Activated T-cell treated with anti-CD3 and anti-CD28 coated beads, Interleukin-2, amount 50 U/mL, for 24 hours (primary cell): ENCODE data around the gene CAMSAP3.
"Not testable (repeated sequence)": the region's sequence is repeated elsewhere in the genome, so short reads cannot be mapped to it uniquely, and the experiment has no call there.

ENCODE experiments used
- DNase-seq: peaks from one replicate; pipeline ENCODE4 v3.0.0-alpha.2; 2020
- H3K27ac Mint-ChIP-seq: 2 replicates; pipeline ENCODE4 v1.8.0; 2020; ENCODE audit warnings: mild to moderate bottlenecking, mixed read lengths
- H3K27me3 Mint-ChIP-seq: 2 replicates; pipeline ENCODE4 v1.8.0; 2020; ENCODE audit warnings: mixed read lengths
- H3K36me3 Mint-ChIP-seq: 2 replicates; pipeline ENCODE4 v1.8.0; 2020; ENCODE audit warnings: low read depth, mixed read lengths
- H3K4me1 Mint-ChIP-seq: 2 replicates; pipeline ENCODE4 v1.8.0; 2020; ENCODE audit warnings: low read depth, mixed read lengths
- H3K4me3 Mint-ChIP-seq: 2 replicates; pipeline ENCODE4 v1.8.0; 2020; ENCODE audit warnings: mild to moderate bottlenecking, moderate library complexity, mixed read lengths
- H3K9me3 Mint-ChIP-seq: 2 replicates; pipeline ENCODE4 v1.8.0; 2020; ENCODE audit warnings: mixed read lengths

The CAMSAP3 gene

GRCh38 chr19:7561325-7561724, 34.3 kb upstream of the CAMSAP3 start:
- peaks cover 4% of the 10 kb centered on the region for H3K9me3 Mint-ChIP-seq
- peaks cover 63% of the 10 kb centered on the region for H3K36me3 Mint-ChIP-seq
- no peak overlapping the region for H3K4me3 Mint-ChIP-seq
- no peaks in the 10 kb centered on the region for H3K4me1 Mint-ChIP-seq
- no peak for DNase-seq
- H3K27me3 Mint-ChIP-seq = no peaks in the 10 kb centered on the region
- no peak overlapping the region for H3K27ac Mint-ChIP-seq

- no peaks in the 10 kb centered on the region for H3K4me1 Mint-ChIP-seq
- DNase-seq = no peak
- H3K9me3 Mint-ChIP-seq = peaks cover 4% of the 10 kb centered on the region
- no peak overlapping the region for H3K27ac Mint-ChIP-seq
- H3K27me3 Mint-ChIP-seq = no peaks in the 10 kb centered on the region
- peaks cover 48% of the 10 kb centered on the region for H3K36me3 Mint-ChIP-seq
- no peak overlapping the region for H3K4me3 Mint-ChIP-seq
Observed at GRCh38 chr19:7562646-7563393, 32.8 kb upstream of the CAMSAP3 start.

- Mint-ChIP-seq H3K36me3 (peaks cover 29% of the 10 kb centered on the region), H3K4me3 (no peak overlapping the region), H3K9me3 (peaks cover 4% of the 10 kb centered on the region), H3K27me3 (no peaks in the 10 kb centered on the region), H3K27ac (no peak overlapping the region), H3K4me1 (peaks cover 2% of the 10 kb centered on the region)
- no peak for DNase-seq
Observed at GRCh38 chr19:7564866-7565265, 30.8 kb upstream of the CAMSAP3 start.

GRCh38 chr19:7565332-7565731, 30.3 kb upstream of the CAMSAP3 start:
- DNase-seq = no peak
- no peak overlapping the region for H3K4me3 Mint-ChIP-seq
- no peaks in the 10 kb centered on the region for H3K27me3 Mint-ChIP-seq
- peaks cover 1% of the 10 kb centered on the region for H3K9me3 Mint-ChIP-seq
- H3K36me3 Mint-ChIP-seq = peaks cover 26% of the 10 kb centered on the region
- H3K4me1 Mint-ChIP-seq = peaks cover 2% of the 10 kb centered on the region
- H3K27ac Mint-ChIP-seq = no peak overlapping the region

- Mint-ChIP-seq H3K27ac (no peak overlapping the region), H3K4me1 (peaks cover 2% of the 10 kb centered on the region), H3K4me3 (no peak overlapping the region), H3K36me3 (no peaks in the 10 kb centered on the region), H3K27me3 (peaks cover 2% of the 10 kb centered on the region), H3K9me3 (no peaks in the 10 kb centered on the region)
- no peak for DNase-seq
Observed at GRCh38 chr19:7570761-7571160, 24.9 kb upstream of the CAMSAP3 start.

- H3K36me3 Mint-ChIP-seq = no peaks in the 10 kb centered on the region
- H3K4me3 Mint-ChIP-seq = no peak overlapping the region
- H3K4me1 Mint-ChIP-seq = no peaks in the 10 kb centered on the region
- no peak overlapping the region for H3K27ac Mint-ChIP-seq
- no peak for DNase-seq
- peaks cover 10% of the 10 kb centered on the region for H3K27me3 Mint-ChIP-seq
- no peaks in the 10 kb centered on the region for H3K9me3 Mint-ChIP-seq
Observed at GRCh38 chr19:7575434-7576040, 20.1 kb upstream of the CAMSAP3 start.

GRCh38 chr19:7577422-7577821, 18.2 kb upstream of the CAMSAP3 start:
- DNase-seq, H3K36me3 Mint-ChIP-seq, H3K27ac Mint-ChIP-seq, H3K9me3 Mint-ChIP-seq, H3K4me3 Mint-ChIP-seq, H3K4me1 Mint-ChIP-seq: not testable (repeated sequence)
- peaks cover 10% of the 10 kb centered on the region for H3K27me3 Mint-ChIP-seq

- peaks cover 10% of the 10 kb centered on the region for H3K27me3 Mint-ChIP-seq
- H3K4me3 Mint-ChIP-seq = no peak overlapping the region
Observed at GRCh38 chr19:7578127-7578526, 17.5 kb upstream of the CAMSAP3 start.

GRCh38 chr19:7579182-7579581, 16.5 kb upstream of the CAMSAP3 start:
- Mint-ChIP-seq H3K36me3 (no peaks in the 10 kb centered on the region), H3K4me3 (no peak overlapping the region), H3K4me1 (no peaks in the 10 kb centered on the region), H3K27me3 (peaks cover 8% of the 10 kb centered on the region), H3K9me3 (no peaks in the 10 kb centered on the region), H3K27ac (no peak overlapping the region)
- DNase-seq = no peak

More at GRCh38 chr19:7578127-7578526, 17.5 kb upstream of the CAMSAP3 start:
- no peak for DNase-seq
- Mint-ChIP-seq H3K36me3 (no peaks in the 10 kb centered on the region), H3K27ac (no peak overlapping the region), H3K9me3 (no peaks in the 10 kb centered on the region), H3K4me1 (no peaks in the 10 kb centered on the region)

- Mint-ChIP-seq H3K27me3 (peaks cover 6% of the 10 kb centered on the region), H3K36me3 (no peaks in the 10 kb centered on the region), H3K27ac (no peak overlapping the region), H3K9me3 (no peaks in the 10 kb centered on the region), H3K4me1 (no peaks in the 10 kb centered on the region), H3K4me3 (no peak overlapping the region)
- DNase-seq = no peak
Observed at GRCh38 chr19:7582446-7582845, 13.2 kb upstream of the CAMSAP3 start.

GRCh38 chr19:7589822-7590221, 5.8 kb upstream of the CAMSAP3 start:
- H3K27me3 Mint-ChIP-seq = peaks cover 22% of the 10 kb centered on the region
- H3K9me3 Mint-ChIP-seq = no peaks in the 10 kb centered on the region
- no peaks in the 10 kb centered on the region for H3K4me1 Mint-ChIP-seq
- H3K27ac Mint-ChIP-seq = no peak overlapping the region
- H3K4me3 Mint-ChIP-seq = no peak overlapping the region
- no peak for DNase-seq
- H3K36me3 Mint-ChIP-seq = no peaks in the 10 kb centered on the region

- no peaks in the 10 kb centered on the region for H3K9me3 Mint-ChIP-seq
- peaks cover 1% of the 10 kb centered on the region for H3K4me1 Mint-ChIP-seq
- H3K36me3 Mint-ChIP-seq = no peaks in the 10 kb centered on the region
- no peak for DNase-seq
- H3K27ac Mint-ChIP-seq = no peak overlapping the region
- H3K27me3 Mint-ChIP-seq = peaks cover 25% of the 10 kb centered on the region
- no peak overlapping the region for H3K4me3 Mint-ChIP-seq
Observed at GRCh38 chr19:7590256-7590655, 5.4 kb upstream of the CAMSAP3 start.

- H3K4me3 Mint-ChIP-seq = peak overlapping the region; percentile 62
- H3K27me3 Mint-ChIP-seq = peaks cover 48% of the 10 kb centered on the region
- H3K9me3 Mint-ChIP-seq = peaks cover 3% of the 10 kb centered on the region
- no peak overlapping the region for H3K27ac Mint-ChIP-seq
- peaks cover 1% of the 10 kb centered on the region for H3K4me1 Mint-ChIP-seq
- no peaks in the 10 kb centered on the region for H3K36me3 Mint-ChIP-seq
- no peak for DNase-seq
Observed at GRCh38 chr19:7596211-7596937, 711 bp downstream of the CAMSAP3 start.

- H3K27me3 Mint-ChIP-seq = peaks cover 55% of the 10 kb centered on the region
- no peaks in the 10 kb centered on the region for H3K36me3 Mint-ChIP-seq
- no peak overlapping the region for H3K4me3 Mint-ChIP-seq
- peaks cover 1% of the 10 kb centered on the region for H3K4me1 Mint-ChIP-seq
- H3K9me3 Mint-ChIP-seq = peaks cover 3% of the 10 kb centered on the region
- DNase-seq = no peak
- no peak overlapping the region for H3K27ac Mint-ChIP-seq
Observed at GRCh38 chr19:7597689-7598088, 2.0 kb downstream of the CAMSAP3 start.

- Mint-ChIP-seq H3K9me3 (peaks cover 3% of the 10 kb centered on the region), H3K4me1 (peaks cover 1% of the 10 kb centered on the region), H3K27me3 (peaks cover 57% of the 10 kb centered on the region), H3K4me3 (no peak overlapping the region), H3K27ac (no peak overlapping the region), H3K36me3 (no peaks in the 10 kb centered on the region)
- DNase-seq = no peak
Observed at GRCh38 chr19:7598180-7598579, 2.5 kb downstream of the CAMSAP3 start.
